ENCODE results near the gene MADD.

DNA sequence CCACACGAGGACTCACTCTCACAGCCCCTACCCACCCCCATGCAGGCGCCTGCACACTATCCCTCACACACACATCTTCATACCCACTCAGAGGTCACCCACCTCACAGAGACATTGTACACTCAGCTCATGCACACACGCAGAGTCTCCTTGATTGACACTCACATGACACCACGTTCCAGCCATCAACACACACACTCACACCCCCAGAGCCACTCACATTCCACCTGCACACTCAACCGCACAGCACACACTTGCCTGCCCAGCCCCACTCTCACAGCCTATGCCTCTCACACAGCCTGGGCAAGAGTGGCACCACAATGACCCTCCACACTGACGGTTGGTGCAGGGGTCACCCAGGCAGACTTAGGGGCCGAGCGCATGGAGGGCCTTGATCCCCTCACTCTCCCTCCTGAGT is 106.2 kb downstream of the MADD start:
- TF ChIP-seq TAF1 (IDR thresholded peaks at IDR 0.05; ENCODE audit: borderline replicate concordance, insufficient read depth, low read length) (no peak), POLR2AphosphoS5 (IDR thresholded peaks at IDR 0.05; ENCODE audit: low read depth, low read length) (no peak), SIN3A (IDR thresholded peaks at IDR 0.05; ENCODE audit: borderline replicate concordance, insufficient read depth, low read length) (no peak), FOXP2 (optimal IDR thresholded peaks at IDR 0.05; ENCODE audit: borderline replicate concordance, extremely low read depth, extremely low read length, insufficient read depth) (no peak)
- TF ChIP-seq, protein P1, sequence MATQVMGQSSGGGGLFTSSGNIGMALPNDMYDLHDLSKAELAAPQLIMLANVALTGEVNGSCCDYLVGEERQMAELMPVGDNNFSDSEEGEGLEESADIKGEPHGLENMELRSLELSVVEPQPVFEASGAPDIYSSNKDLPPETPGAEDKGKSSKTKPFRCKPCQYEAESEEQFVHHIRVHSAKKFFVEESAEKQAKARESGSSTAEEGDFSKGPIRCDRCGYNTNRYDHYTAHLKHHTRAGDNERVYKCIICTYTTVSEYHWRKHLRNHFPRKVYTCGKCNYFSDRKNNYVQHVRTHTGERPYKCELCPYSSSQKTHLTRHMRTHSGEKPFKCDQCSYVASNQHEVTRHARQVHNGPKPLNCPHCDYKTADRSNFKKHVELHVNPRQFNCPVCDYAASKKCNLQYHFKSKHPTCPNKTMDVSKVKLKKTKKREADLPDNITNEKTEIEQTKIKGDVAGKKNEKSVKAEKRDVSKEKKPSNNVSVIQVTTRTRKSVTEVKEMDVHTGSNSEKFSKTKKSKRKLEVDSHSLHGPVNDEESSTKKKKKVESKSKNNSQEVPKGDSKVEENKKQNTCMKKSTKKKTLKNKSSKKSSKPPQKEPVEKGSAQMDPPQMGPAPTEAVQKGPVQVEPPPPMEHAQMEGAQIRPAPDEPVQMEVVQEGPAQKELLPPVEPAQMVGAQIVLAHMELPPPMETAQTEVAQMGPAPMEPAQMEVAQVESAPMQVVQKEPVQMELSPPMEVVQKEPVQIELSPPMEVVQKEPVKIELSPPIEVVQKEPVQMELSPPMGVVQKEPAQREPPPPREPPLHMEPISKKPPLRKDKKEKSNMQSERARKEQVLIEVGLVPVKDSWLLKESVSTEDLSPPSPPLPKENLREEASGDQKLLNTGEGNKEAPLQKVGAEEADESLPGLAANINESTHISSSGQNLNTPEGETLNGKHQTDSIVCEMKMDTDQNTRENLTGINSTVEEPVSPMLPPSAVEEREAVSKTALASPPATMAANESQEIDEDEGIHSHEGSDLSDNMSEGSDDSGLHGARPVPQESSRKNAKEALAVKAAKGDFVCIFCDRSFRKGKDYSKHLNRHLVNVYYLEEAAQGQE (IDR thresholded peaks at IDR 0.05; ENCODE audit: insufficient read depth in 1 of 2, low read depth in 2 of 2, low read length in 2 of 2) = no peak
